ENCODE results near the gene DPY30.
"Not testable (repeated sequence)": the region's sequence is repeated elsewhere in the genome, so short reads cannot be mapped to it uniquely, and the experiment has no call there.

The DPY30 gene

DNA sequence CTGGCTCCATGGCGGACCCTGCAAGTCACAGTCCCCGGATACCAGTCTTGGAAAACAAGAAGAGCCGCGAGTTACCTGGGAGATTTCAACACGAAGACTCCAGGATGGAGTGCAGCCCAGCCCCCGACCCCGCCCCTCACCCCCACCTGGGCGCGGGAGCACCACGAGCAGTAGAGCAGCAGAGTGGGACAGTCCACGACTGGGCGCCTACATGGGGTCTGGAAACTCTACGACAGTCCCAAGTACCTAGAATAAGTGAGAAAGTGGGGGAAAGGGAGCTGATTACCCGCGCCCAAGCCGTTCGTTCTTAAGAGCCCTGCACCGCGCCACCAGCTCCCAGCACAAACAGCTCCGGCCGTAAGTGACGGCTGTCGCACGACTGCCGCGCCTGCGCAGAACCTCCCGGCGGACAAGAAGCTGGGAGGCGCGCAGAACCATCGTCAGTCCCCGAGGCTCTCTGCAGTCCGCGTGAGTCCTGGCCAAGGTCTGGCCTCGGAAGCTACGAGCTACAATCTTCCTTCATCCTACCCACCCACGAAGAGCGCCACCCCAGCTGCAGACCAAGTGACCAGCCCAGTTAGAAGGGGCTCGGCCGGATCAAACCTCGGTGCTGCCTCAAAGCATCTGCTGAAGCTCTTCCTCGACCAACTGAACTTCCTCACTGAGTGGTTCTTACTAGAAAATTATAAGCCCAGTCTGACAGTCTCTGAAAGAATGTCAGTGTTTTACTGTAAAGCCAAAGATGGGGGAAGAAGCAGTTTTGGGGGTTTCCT is at the start of gene DPY30:
Gene DPY30 (minus strand): TSS at position 359 of the 773 bp plus-strand sequence. CDS start 349 bp downstream, at position 10.
- peak; percentile 88 to 89 for DNase-seq

DNA sequence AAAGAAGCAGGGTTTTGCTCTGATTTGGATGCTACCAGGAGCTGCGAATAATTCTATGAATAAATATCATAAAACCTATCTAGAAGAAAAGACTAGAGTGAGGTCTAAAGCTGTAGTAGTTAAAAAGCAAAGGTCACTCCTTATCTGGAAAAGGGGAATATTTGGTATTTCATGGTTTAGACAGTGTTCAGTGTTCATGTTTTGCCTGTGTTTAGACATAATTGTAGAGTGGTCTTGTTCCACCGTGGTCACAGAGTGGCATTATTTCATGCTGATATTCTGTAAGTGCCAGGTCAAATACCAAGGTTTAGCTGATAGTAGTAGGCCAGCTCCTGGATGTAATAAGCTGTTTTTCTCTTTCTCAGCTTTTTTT is 34.5 kb upstream of the DPY30 start:
- DNase-seq, result no peak

DNA sequence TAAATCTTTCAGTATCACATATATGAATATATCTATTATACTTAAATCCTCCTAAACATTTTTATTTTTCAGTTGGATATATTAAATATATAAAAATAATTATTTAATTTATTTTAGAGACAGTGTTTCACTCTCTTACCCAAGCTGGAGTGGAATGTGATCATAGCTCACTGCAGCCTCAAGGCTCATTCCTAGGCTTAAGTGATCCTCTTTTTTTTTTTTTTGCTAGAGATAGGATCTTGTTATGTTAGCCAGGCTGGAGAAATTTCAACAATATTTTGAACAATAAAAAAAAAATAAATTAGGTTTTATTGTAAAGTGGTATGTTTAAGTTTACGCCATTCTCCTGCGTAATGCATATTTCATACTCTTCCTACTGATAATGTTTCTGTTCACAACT is 27.9 kb upstream of the DPY30 start:
- DNase-seq, result no peak

DNA sequence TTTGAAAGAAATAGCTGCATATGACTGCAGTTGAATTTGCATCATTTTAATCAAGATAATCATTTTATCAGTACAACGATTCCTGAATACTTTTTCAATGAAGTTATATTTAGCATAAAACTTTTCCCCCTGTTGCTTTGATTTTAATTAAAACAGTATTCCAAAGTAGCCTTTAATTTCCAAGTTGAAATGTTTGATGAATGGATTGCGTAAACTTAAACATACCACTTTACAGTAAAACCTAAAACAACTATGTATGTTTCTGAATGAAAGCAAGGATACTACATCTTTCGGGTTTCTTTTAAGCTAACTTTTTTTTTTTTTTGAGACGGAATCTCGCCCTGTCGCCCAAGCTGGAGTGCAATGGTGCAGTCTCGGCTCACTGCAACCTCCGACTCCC is 25.1 kb upstream of the DPY30 start:
- no peak for DNase-seq

DNA sequence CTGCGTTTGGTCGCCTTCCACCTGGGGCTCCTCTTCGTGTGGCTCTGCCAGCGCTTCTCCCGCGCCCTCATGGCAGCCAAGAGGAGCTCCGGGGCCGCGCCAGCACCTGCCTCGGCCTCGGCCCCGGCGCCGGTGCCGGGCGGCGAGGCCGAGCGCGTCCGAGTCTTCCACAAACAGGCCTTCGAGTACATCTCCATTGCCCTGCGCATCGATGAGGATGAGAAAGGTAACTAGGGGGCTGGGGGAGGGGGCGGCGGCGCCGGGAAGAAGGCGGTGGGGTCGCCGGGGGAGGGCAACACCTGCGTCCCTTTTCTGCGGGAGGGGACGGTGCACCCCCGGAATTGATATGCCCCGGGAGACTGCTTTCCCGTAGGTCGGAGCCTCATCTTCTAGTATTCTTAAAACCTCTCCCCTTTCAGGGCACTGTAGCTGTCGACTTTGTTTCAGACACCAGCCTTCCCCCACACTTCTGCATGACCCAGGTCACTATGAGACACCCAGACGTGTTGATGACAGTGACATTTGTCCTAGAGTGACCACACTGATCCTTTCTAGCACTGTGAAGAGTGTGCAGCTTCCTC is 24.5 kb upstream of the DPY30 start:
- no peak for DNase-seq

DNA sequence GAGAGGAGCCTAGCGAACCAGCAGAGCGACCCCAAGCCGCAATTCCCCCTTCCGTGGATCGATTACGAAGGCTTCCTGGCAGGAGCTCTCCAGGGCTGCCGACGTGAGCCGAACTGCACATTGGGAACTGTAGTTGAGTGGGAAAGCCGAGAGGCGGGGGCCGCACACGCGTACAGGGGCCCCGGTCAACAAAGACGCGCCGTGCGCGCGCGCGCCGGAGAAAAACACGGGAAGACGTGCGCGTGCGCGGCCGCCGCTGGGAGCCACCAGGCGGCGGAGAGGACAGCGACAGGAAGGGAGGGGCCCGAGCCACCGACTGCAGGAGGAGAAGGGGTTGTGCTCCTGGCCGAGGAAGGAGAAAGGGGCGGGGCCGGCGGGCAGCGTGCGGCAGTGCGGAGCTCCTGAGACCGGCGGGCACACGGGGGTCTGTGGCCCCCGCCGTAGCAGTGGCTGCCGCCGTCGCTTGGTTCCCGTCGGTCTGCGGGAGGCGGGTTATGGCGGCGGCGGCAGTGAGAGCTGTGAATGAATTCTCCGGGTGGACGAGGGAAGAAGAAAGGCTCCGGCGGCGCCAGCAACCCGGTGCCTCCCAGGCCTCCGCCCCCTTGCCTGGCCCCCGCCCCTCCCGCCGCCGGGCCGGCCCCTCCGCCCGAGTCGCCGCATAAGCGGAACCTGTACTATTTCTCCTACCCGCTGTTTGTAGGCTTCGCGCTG is 23.9 kb upstream of the DPY30 start, which contains the start of gene SPAST:
Gene SPAST (plus strand): TSS at position 247 of the 711 bp plus-strand sequence. CDS start 276 bp downstream, at position 523.
- peak; percentile 98 for DNase-seq

DNA sequence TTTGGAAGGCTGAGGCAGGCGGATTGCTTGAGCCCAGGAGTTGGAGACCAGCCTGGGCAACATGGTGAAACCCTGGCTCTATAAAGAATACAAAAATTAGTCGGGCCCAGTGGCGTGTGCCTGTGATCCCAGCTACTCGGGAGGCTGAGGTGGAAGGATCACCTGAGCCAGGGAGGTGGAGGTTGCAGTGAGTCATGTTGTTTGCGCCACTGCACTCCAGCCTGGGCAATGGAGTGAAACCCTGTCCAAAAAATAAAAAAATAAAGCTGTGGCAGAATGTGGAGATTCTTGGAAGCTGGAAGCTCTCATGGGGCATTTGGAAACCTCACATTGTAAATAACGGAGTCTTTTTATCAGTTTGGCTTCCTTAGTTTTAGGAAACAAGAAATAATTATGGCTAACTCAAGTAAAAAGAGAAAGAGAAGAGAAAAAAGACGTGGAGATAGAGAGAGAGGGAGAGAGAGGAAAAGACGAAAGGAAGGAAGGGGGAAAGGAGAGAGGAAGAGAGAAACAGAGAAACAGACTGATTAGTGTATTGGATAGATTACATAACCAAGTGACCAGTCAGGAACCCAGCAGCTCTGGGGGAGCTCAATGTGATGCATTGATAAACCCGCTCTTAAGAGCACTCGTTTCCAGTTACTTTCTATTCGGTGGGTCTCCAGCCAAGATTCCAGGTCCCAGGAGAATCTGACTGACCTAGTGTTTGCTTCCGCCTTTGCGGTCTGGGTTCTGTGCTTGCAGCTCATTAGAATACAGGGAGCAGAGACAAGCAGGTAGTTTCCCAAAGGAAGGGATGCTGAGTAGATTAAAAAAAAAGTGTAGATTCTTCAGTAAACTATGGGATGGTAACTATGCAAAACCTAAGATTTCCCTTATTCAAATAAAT is 22.6 kb upstream of the DPY30 start:
- peak in 1 of 2 experiments; percentile 31 for DNase-seq

DNA sequence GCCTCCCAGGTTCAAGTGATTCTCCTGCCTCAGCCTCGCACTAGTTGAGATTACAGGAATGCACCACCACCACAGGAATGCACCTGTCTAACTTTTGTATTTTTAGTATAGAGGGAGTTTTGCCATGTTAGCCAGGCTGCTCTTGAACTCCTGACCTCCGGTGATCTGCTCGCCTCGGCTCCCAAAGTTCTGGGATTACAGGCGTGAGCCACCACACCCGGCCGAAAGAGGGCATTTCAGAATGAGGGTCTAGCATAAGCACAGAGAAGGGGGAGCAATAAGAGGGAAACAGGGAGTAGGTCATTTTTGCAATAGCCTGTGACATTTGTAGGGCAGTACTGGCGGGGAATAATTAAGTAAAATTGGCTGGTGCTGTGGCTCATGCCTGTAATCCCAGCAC is 21.8 kb upstream of the DPY30 start:
- DNase-seq, result no peak

DNA sequence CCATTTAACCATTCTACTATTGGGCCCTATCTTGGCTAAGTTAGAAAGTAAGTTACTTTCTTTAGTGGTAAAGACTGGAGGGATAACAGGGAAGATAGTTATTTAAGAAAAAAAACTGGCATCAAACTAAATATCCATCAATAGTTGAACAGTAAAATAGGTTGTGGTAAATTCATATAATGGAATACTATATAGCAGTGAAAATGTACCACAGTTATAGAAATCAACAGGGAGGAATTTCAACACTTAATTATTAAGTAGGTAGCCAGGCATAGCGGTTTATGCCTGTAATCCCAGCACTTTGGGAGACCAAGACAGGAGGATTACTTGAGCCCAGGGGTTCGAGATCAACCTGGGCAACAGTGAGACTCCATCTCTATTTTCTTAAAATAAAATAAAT is 20.7 kb upstream of the DPY30 start:
- no peak for DNase-seq

DNA sequence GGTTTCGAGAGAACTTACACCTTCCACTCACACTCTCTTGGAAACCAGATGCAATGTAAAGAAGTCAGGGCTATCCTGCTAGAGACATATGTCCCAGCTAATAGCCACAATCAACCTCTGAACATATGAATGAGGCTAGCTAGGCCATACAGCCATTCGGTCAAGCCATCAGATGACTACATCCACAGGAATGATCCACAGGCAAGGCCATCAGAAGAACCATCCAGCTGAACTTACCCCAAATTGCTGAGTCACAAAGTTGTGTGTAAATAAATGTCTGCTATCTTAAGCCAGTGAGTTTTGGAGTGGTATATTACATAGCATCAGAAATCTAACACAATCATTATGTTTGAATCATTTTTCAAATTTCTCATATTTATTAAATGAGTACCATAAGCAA is 18.5 kb upstream of the DPY30 start:
- DNase-seq, result no peak

DNA sequence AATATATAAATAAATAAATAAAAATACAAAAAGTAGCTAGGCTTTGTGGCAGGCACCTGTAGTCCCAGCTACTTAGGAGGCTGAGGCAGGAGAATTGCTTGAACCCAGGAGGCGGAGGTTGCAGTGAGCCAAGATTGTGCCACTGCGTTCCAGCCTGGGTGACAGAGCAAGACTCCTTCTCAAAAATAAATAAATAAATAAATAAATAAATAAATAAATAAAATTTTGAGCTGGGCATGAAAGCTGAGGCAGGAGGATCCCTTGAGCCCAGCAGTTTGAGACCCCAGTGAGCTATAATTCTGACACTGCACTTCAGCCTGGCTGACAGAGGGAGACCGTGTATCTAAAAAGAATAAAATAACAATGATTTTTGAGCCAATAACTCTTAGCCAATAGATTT is 15.0 kb upstream of the DPY30 start:
- not testable (repeated sequence) for DNase-seq

DNA sequence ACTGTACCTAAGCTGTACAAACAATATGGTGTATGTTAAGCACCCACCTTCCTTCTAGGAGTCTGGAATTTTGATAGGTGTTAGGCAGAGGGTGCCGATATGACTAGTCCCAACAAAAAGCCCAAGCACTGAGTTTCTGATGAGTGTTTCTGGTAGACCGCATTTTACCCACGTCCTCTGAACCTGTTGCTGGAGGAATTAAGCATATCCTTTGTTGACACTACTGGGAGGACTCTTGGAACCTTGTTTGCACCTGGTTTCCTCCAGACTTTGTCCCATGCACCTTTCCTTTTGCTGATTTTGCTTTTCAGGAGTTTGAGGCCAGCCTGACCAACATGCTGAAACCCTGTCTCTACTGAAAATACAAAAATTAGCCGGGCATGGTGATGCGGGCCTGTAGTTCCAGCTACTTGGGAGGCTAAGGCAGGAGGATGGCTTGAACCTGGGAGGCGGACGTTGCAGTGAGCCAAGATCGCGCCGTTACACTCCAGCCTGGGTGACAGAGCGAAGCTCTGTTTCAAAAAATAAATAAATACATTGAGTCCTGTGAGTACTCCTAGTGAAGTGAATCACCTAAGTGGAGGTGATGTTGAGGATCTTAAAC is 12.3 kb upstream of the DPY30 start:
- DNase-seq, result no peak

DNA sequence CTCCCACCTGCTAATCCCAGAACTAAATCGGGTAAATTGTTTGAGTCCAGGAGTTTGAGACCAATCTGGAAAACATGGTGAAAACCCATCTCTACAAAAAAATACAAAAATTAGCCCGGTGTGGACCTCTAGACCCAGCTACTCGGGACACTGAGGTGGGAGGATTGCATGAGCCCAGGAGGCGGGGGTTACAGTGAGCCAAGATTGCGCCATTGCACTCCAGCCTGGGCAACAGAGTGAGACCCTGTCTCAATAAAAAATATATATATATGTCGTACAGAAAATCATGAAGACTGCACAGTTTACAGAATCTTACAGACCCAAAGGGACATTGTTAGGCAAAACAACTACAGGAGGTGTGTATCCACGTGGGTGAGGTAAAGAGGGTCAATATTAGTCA is 4.0 kb upstream of the DPY30 start:
- DNase-seq, result no peak

DNA sequence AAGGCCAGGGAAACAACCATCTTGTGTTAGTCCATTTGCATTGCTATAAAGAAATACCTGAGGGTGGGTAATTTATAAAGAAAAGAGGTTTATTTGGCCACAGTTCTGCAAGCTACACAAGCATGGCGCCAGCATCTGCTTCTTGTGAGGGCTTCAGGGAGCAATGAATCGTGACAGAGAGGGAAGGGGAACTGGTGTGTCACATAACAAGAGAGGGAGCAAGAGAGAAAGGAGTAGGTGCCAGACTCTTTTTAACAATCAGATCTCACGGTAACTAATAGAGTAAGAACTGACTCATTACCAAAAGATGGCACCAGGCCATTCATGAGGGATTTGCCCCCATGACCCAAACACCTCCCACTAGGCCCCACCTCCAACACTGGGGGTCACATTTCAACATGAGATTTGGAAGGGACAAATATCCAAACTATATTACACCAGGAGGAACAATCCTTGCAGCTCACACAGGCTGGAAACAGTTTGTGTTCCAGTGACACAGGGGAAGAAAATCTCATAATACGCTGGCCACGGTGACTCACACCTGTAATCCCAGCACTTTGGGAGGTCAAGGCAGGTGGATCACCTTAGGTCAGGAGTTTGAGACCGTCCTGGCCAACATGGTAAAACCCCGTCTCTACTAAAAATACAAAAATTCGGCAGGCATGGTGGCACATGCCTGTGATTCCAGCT is 5.3 kb downstream of the DPY30 start:
- not testable (repeated sequence) for DNase-seq

DNA sequence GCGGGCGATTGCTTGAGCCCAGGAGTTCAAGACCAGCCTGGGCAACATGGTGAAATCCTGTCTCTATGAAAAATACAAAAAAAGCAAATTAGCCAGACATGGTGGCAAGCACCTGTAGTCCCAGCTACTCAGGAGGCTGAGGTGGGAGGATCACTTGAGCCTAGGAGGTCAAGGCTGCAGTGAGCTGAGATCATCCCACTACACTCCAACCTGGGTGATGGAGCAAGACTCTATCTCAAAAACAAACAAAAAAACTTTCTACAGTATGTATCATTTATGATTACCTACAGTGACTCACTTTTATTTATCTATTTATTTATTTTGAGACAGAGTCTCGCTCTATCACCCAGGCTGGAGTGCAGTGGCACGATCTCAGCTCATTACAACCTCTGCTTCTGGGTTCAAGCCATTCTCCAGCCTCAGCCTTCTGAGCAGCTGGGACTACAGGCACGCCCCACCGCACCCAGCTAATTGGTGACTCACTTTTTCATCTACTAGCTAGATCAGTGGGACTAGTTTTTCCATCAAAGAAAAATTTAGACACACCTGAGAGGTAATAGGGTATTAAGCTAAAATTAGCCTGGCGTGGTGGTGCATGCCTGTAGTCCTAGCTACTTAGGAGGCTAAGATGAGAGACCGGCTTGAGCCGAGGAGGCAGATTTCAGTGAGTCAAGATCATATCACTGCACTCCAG is 20.7 kb downstream of the DPY30 start:
- not testable (repeated sequence) for DNase-seq

DNA sequence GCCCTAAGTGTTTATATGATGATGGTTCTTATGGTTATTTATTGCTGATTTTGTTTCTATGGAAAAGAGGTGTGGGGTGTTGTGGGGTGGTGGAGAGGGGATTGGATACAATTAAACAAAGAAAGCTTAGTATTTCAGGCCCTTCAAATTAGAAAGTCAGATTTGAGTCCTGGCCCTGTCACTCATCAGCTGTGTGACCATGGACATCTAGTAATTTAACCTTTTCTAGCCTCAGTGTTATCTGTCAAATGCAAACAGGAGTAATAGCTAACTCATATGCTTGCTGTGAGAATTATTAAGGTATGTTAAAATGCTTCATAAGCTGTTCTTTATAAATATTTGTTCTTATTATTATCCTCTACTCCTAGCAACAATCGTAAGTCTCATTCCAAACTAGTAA is 26.7 kb downstream of the DPY30 start:
- DNase-seq, result no peak

DNA sequence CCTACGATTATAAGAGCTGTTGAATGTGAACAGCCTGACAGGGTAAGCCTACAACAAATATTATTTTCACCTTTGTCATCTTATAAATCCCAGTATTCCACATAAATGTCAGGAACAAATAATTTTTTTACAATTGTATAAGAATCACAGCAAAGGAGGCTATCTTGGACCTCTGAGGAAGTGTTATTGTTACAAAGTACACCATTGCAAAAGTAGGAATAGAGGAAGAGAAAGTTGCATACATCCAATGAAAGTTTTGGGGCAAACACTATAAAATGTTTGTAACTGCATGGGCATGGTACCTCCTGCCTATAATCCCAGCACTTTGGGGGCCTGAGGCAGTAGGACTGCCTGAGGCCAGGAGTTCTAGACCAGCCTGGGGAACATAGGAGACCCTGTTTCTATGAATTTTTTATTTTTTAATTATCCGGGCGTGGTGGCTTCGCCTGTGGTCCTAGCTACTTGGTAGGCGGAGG is 28.1 kb downstream of the DPY30 start:
- no peak for DNase-seq

DNA sequence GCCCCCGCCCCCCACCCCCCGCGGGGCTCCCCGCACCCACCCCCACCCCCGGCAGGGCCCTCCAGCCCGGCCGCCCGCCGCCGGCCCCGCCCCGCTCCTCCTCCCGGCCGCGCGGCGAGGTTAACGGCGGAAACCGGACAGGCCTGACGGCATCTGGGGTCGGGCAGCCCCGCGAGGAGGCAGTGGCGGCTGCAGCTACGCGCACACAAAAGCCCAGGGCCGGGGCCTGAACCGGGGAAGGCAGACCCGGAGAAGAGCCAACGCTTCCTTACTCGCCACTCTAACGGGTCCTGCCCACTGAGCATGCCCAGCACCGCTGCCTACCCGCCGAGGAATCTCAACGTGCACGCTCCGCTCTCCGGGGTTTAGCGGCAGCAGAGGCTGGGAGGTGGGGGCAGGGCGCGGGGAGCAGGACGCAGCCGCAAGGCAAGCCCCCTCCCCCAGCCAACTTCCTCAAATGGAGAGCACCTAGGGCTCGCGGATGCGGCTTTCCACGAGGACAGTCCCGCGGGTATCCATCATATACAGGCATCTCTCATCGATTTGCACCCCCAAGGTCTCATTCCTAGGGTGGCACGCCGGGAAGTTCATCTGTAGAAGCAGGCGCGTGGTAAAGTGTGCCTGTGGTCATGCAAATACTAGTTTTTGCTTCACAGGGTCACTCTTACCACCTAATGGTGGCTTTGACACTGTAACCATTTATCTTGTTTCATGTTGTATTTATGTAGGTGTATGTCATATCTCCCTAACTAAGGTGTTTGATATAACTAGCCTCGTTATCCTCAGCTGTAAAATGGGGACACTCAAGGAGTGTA is 28.7 kb downstream of the DPY30 start, which contains the start of gene MEMO1:
Gene MEMO1 (minus strand): TSS at position 339 of the 815 bp plus-strand sequence. CDS start 761 bp downstream, outside the sequence.
- DNase-seq, result peak; percentile 93 to 96

DNA sequence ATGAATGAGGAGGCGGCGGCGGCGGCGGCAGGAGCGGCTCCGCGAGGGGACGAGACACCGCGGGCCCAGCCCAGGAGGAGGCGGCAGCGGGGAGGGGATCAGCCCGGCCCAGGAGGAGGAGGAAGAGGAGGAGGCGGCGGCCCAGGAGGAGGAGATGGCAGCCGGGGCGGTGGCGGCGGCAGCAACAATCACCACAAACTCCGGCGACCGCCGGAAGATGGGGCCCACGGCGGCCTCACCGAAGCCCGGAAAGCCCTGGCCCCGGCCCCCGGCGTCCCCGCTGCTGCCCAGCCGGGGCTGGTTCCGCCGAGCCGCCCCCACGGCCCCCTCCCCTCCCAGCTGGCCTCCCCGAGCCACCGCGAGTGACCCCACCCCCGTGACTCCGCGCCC is 29.3 kb downstream of the DPY30 start:
- DNase-seq, result not testable (repeated sequence)

All from NCI-H187 (cell line).